HFF-Myc (cell line): ENCODE measurements around the gene KLF11.

Experiments used
- DNase-seq: peaks from one replicate; pipeline ENCODE4 v3.0.0-alpha.2; 2011; ENCODE audit warnings: low read depth; ENCODE audit errors: extremely low read depth
- H3K4me3 ChIP-seq: replicated peaks from 2 replicates; pipeline ENCODE4 v1.5.1; 2011; ENCODE audit warnings: low read depth, mild to moderate bottlenecking, control low read depth, low read length
- CTCF ChIP-seq: IDR thresholded peaks from 2 replicates; pipeline ENCODE4 v1.5.1; 2012; ENCODE audit warnings: mild to moderate bottlenecking, low read depth, low read length, control low read depth; ENCODE audit errors: missing control alignments

Gene KLF11

DNA sequence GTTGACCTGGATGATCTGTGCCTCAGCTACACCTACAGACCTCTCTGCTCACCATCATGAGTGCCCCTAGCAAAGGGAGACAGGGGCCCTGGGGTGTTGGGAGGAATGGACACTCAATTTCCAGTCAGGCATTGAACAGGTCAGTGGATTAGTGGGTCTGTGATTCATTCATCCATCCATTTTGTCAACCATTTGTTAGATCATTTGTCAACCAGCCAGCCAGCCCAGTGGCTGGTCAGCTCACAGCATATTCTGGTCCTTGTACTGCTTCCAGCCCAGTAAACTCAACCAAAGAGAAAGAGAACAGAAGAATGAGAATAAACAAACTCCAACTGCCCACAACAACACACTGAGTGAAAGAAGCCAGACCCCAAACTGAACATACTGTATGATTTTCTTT lies 4.6 kb upstream of the KLF11 start:
- DNase-seq: no peak

DNA sequence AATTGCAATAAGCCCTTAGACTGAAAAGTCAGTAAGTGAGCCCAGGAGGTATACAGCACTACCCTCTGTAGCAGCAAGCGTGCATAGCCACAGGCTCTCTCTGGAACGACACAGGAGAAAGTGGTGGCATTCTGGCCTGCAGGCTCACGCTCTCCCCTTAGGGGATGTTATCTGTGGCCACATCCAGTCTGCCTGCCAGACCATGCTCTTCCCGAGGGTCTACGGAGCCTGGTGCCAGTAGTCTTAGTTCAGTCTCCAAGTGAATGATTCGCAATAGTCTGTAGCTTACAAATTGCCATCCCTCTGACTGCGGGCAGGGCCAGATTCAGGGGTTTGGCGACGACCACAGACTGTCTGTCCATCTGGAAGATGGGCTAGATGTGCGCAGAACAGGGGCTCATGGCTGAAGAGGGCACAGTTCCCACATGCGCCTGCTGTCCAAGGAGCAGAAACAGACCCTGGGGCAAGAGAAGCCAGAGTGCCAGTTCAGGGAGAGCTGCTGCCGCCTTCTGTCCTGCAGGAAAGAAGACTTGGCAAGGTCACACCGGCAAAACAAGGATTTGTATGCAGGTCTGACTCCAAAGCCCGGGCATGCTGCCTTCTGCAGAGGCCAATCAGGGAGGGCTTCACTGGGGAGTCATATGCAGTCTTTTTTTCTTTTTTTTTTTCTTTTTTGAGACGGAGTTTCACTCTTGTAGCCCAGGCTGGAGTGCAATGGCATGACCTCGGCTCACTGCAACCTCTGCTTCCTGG lies 3.5 kb upstream of the KLF11 start:
- no peak for TF ChIP-seq CTCF
- DNase-seq: no peak
- no peak overlapping the region for H3K4me3 ChIP-seq

More for the DNA sequence above, 4.6 kb upstream of the KLF11 start:
- no peak for TF ChIP-seq CTCF
- H3K4me3 ChIP-seq: no peak overlapping the region

GRCh38 chr2:10041711-10042110 lies 1.6 kb upstream of the KLF11 start:
- H3K4me3 ChIP-seq: no peak overlapping the region
- DNase-seq: no peak
- no peak for TF ChIP-seq CTCF

GRCh38 chr2:10042301-10043161 lies 819 bp upstream of the KLF11 start:
- TF ChIP-seq CTCF: no peak
- peak overlapping the region; percentile 22; the same call in 1 of the 2 replicates for H3K4me3 ChIP-seq
- no peak for DNase-seq

DNA sequence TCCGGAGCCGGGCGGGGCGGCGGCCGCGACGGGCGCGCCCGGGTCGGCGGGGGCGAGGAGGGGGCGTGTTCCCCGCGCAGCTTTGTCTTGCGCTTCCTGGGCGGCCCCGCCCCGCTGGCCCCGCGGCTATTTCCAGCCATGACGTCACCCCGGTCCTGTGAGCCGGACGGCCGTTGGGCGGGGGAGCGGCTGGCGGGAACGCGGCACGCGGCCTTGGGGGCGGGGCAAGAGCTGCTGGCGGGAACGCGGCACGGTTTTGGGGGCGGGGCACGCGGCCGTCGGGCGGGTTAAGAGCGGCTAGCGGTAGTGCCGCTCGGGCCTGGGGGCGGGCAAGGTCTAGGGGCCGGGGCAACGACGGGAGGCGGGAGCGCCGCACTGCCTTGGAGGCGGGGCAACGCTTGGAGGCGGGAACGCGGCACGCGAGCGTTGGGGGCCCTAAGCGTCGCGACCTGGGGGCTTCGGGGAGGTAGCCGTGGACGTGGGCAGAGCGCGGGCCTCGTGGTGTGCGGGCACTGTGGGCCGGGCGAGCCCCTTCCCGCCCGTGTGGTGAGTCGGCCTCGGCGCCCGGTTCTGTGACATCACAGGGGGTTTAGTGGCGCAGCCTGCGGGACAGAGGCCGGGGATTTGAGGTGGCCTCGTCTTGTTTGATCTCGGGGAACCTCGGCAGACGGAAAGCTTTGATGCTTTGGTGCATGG lies 704 bp downstream of the KLF11 start:
- peak overlapping the region; percentile 34 for H3K4me3 ChIP-seq
- no peak for DNase-seq
- TF ChIP-seq CTCF: no peak

DNA sequence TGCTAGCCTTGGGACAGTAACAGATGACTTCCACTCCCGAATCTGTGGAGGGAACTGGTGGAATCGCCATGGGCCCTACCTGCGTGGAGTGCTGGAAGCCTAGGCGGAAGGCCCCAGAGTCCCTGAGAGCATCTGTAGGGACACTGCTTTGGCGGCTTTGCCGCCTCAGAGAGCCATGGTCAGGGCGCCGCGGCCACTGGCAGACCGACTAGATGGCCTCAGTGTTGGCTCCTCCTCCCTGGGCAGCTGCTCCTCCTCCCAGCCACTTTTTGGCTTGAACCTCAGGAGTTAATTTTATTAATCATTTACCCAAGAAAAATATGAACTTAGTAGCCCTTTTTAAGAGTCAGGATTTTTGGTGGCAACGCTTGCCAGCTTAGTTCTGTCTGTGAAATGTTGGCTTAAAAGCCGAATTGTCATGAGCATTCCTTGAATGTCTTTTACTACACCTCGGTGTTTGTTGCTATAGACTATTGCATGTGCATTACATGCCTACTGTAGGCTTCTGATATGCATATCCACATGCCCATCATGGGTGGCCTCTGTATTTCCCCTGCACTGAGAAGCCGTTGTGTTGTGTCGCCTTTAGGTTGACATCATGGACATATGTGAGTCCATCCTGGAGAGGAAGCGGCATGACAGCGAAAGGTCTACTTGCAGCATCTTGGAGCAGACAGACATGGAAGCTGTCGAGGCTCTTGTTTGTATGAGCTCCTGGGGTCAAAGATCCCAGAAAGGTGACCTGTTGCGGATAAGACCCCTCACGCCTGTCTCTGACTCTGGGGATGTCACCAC lies 2.4 kb downstream of the KLF11 start:
- DNase-seq: no peak
- H3K4me3 ChIP-seq: no peak overlapping the region
- TF ChIP-seq CTCF: no peak
